CD14-positive monocyte (primary cell): ENCODE measurements around the gene BACH2. TPM values are rescaled to one million over a fixed set of nuclear protein-coding genes. Genes with fewer than 3 reads are reported as not detected.

Source experiments
- DNase-seq, 3 donors: peaks; one replicate each; pipeline ENCODE4 v3.0.0-alpha.2; 2011 to 2022
- H2AFZ ChIP-seq: 2 replicates; pipeline ENCODE4 v1.6.0; 2012; ENCODE audit warnings: mild to moderate bottlenecking, low read depth, low read length, inconsistent platforms; ENCODE audit not compliant: insufficient read depth, poor library complexity, severe bottlenecking
- H3K27ac ChIP-seq, 2 donors: 1 replicate in 1 of 2; 2 replicates in 1 of 2; pipeline ENCODE4 v1.5.1; 2012 to 2013; ENCODE audit warnings: low read length in 2 of 2, control low read depth in 1 of 2, inconsistent platforms in 1 of 2, low read depth in 1 of 2, mild to moderate bottlenecking in 1 of 2
- H3K27me3 ChIP-seq, 2 donors: one replicate each; pipeline versions ENCODE4 v1.6.0 to v1.6.1; 2011 to 2013; ENCODE audit warnings: low read length in 2 of 2; ENCODE audit not compliant: control insufficient read depth in 2 of 2, insufficient read depth in 2 of 2
- H3K36me3 ChIP-seq, 2 donors: replicated peaks in 1 of 2; 1 replicate in 1 of 2; 2 replicates in 1 of 2; pipeline versions ENCODE4 v1.5.1 to v1.6.1; 2012 to 2013; ENCODE audit warnings: low read length in 2 of 2, control low read depth in 1 of 2, inconsistent platforms in 1 of 2, mild to moderate bottlenecking in 1 of 2; ENCODE audit not compliant: insufficient read depth in 2 of 2, control insufficient read depth in 1 of 2
- H3K4me1 ChIP-seq, 2 donors: 1 replicate in 1 of 2; 2 replicates in 1 of 2; pipeline versions ENCODE4 v1.5.1 to v1.6.1; 2012 to 2013; ENCODE audit warnings: low read length in 2 of 2, control low read depth in 1 of 2, inconsistent platforms in 1 of 2, mild to moderate bottlenecking in 1 of 2, moderate library complexity in 1 of 2; ENCODE audit not compliant: insufficient read depth in 2 of 2, control insufficient read depth in 1 of 2
- H3K4me2 ChIP-seq: replicated peaks from 2 replicates; pipeline ENCODE3; 2012; ENCODE audit warnings: low read length, moderate library complexity, mild to moderate bottlenecking; ENCODE audit not compliant: poor library complexity, severe bottlenecking; ENCODE audit errors: extremely low read depth
- H3K4me3 ChIP-seq, 3 experiments: fragments of 200-600 bp in 1 of 3; sonication (generic) in 1 of 3; replicated peaks in 1 of 3; 1 replicate in 2 of 3; 2 replicates in 1 of 3; pipeline ENCODE4 v1.5.1; 2011 to 2013; ENCODE audit warnings: low read length in 3 of 3, mild to moderate bottlenecking in 3 of 3, control low read depth in 2 of 3, low read depth in 2 of 3, inconsistent platforms in 1 of 3, moderate library complexity in 1 of 3
- H3K79me2 ChIP-seq: 2 replicates; pipeline ENCODE4 v1.6.0; 2012; ENCODE audit warnings: mild to moderate bottlenecking, control low read depth, inconsistent platforms, low read length, moderate library complexity; ENCODE audit not compliant: insufficient read depth
- H3K9ac ChIP-seq: 2 replicates; pipeline ENCODE4 v1.6.0; 2017; ENCODE audit warnings: low read length, mild to moderate bottlenecking; ENCODE audit not compliant: insufficient read depth, poor library complexity, severe bottlenecking
- H3K9me3 ChIP-seq, 2 donors: replicated peaks in 1 of 2; 1 replicate in 1 of 2; 2 replicates in 1 of 2; pipeline versions ENCODE4 v1.5.1 to v1.6.1; 2012 to 2013; ENCODE audit warnings: low read length in 2 of 2, control low read depth in 1 of 2; ENCODE audit not compliant: control insufficient read depth in 1 of 2, insufficient read depth in 1 of 2
- H4K20me1 ChIP-seq: 2 replicates; pipeline ENCODE4 v1.6.0; 2012; ENCODE audit warnings: mild to moderate bottlenecking, low read length, control low read depth, moderate library complexity; ENCODE audit not compliant: insufficient read depth
- H3K27ac Mint-ChIP-seq, 7 donors: one replicate each; pipeline ENCODE4 v1.8.0; 2020; ENCODE audit warnings: mild to moderate bottlenecking in 7 of 7, mixed read lengths in 7 of 7, moderate library complexity in 6 of 7, inconsistent platforms in 2 of 7
- H3K27me3 Mint-ChIP-seq, 3 donors: one replicate each; pipeline ENCODE4 v1.8.0; 2021 to 2022; ENCODE audit warnings: low read depth in 3 of 3, mild to moderate bottlenecking in 3 of 3, mixed read lengths in 3 of 3, moderate library complexity in 3 of 3, inconsistent platforms in 1 of 3
- H3K36me3 Mint-ChIP-seq, 2 donors: one replicate each; pipeline ENCODE4 v1.8.0; 2020; ENCODE audit warnings: mixed read lengths in 2 of 2, inconsistent platforms in 1 of 2, mild to moderate bottlenecking in 1 of 2
- H3K4me1 Mint-ChIP-seq: one replicate; pipeline ENCODE4 v1.8.0; 2020; ENCODE audit warnings: mild to moderate bottlenecking, mixed read lengths
- H3K4me3 Mint-ChIP-seq, 2 donors: one replicate each; pipeline ENCODE4 v1.8.0; 2020; ENCODE audit warnings: mild to moderate bottlenecking in 2 of 2, mixed read lengths in 2 of 2, moderate library complexity in 1 of 2
- H3K9me3 Mint-ChIP-seq, 7 donors: one replicate each; pipeline ENCODE4 v1.8.0; 2020 to 2022; ENCODE audit warnings: mixed read lengths in 7 of 7, mild to moderate bottlenecking in 6 of 7, moderate library complexity in 6 of 7, inconsistent platforms in 2 of 7
- CTCF ChIP-seq: fragments of 200-600 bp; IDR thresholded peaks from one replicate; pipeline ENCODE4 v1.8.0; 2022; ENCODE audit warnings: antibody characterized with exemption, mild to moderate bottlenecking
- intact Hi-C, 2 donors: fragments of 100-400 bp; cut with micrococcal nuclease; formaldehyde crosslinking; loops; one replicate each; pipeline versions ENCODE4 v1.15.0 to v1.15.1; 2023
- polyA plus RNA-seq, 3 donors: library from polyadenylated mRNA; depleted of rRNA in 1 of 3; unstranded in 2 of 3; stranded (reverse) in 1 of 3; fragments of 300-500 nt in 2 of 3; fragments of >200 nt in 1 of 3; fragmentation: Illumina TruSeq in 2 of 3; gene quantifications; 1 replicate in 2 of 3; 2 replicates in 1 of 3; pipeline ENCODE4 v1.2.3, GENCODE V29; 2012 to 2021

BACH2 gene
- polyA plus RNA-seq, 3 donors: 0.04 to 0.09 (median 0.05) TPM

- DNase-seq: no peak
- TF ChIP-seq CTCF: no peak
- no peak overlapping the region for H3K27ac Mint-ChIP-seq
Measured at GRCh38 chr6:90249034-90249433, 47.6 kb downstream of the BACH2 start.

GRCh38 chr6:90247262-90247661 is 49.4 kb downstream of the BACH2 start:
- peaks cover 0 to 1% (median 0%) of the 10 kb centered on the region in 3 donors for H3K27me3 Mint-ChIP-seq
- H3K4me1 Mint-ChIP-seq: no peaks in the 10 kb centered on the region
- H3K27ac ChIP-seq: no peak overlapping the region
- H4K20me1 ChIP-seq: no peaks in the 10 kb centered on the region
- intact Hi-C loops: no loop called here
- H3K36me3 Mint-ChIP-seq: no peaks in the 10 kb centered on the region
- no peak for TF ChIP-seq CTCF
- no peaks in the 10 kb centered on the region for H3K9me3 Mint-ChIP-seq
- no peaks in the 10 kb centered on the region for H3K4me1 ChIP-seq
- no peaks in the 10 kb centered on the region for H3K79me2 ChIP-seq
- no peak overlapping the region for H3K4me3 Mint-ChIP-seq
- no peak overlapping the region for H3K4me3 ChIP-seq
- H3K9me3 ChIP-seq: no peaks in the 10 kb centered on the region
- no peak overlapping the region for H3K9ac ChIP-seq
- no peaks in the 10 kb centered on the region for H3K36me3 ChIP-seq
- H3K27me3 ChIP-seq: no peaks in the 10 kb centered on the region
- no peak for DNase-seq
- H3K27ac Mint-ChIP-seq: peak overlapping the region in 1 of 7 donors; percentile 32
- H3K4me2 ChIP-seq: no peak overlapping the region
- H2AFZ ChIP-seq: no peak overlapping the region

More at GRCh38 chr6:90249034-90249433, 47.6 kb downstream of the BACH2 start:
- Histone ChIP-seq H2AFZ (no peak overlapping the region), H3K9ac (no peak overlapping the region), H3K4me1 (no peaks in the 10 kb centered on the region), H3K27ac (no peak overlapping the region), H3K36me3 (no peaks in the 10 kb centered on the region), H3K79me2 (no peaks in the 10 kb centered on the region), H3K4me2 (no peak overlapping the region), H3K4me3 (no peak overlapping the region), H3K27me3 (no peaks in the 10 kb centered on the region), H3K9me3 (no peaks in the 10 kb centered on the region), H4K20me1 (no peaks in the 10 kb centered on the region)
- Mint-ChIP-seq H3K36me3 (no peaks in the 10 kb centered on the region), H3K4me1 (no peaks in the 10 kb centered on the region), H3K9me3 (no peaks in the 10 kb centered on the region), H3K27me3 (peaks cover 0 to 1% (median 0%) of the 10 kb centered on the region in 3 donors), H3K4me3 (no peak overlapping the region)
- intact Hi-C loops: no loop called here
